OCI-LY1 (cell line): ENCODE measurements around the gene RNF169.

Experiments used
- H2AFZ ChIP-seq: fragments of 200-600 bp; sonication (generic), shearing (Covaris generic); 2 replicates; pipeline ENCODE4 v1.6.0; 2014; ENCODE audit warnings: antibody characterized with exemption, mild to moderate bottlenecking, low read length
- H3F3A ChIP-seq: fragments of 200-600 bp; sonication (generic), shearing (Covaris generic); 2 replicates; pipeline ENCODE4 v1.6.0; 2014; ENCODE audit warnings: mild to moderate bottlenecking, antibody characterized with exemption, low read length, moderate library complexity; ENCODE audit not compliant: insufficient read depth
- H3K27ac ChIP-seq: fragments of 200-600 bp; sonication (generic); 2 replicates; pipeline ENCODE4 v1.5.1; 2014; ENCODE audit warnings: low read length, mixed run types, mild to moderate bottlenecking, low read depth; ENCODE audit not compliant: poor library complexity, severe bottlenecking
- H3K27me3 ChIP-seq: fragments of 200-600 bp; sonication (generic); 2 replicates; pipeline ENCODE4 v1.6.0; 2014; ENCODE audit warnings: antibody characterized with exemption, mild to moderate bottlenecking, low read length, moderate library complexity; ENCODE audit not compliant: insufficient read depth
- H3K36me3 ChIP-seq: fragments of 200-600 bp; sonication (generic); 2 replicates; pipeline ENCODE4 v1.6.1; 2014; ENCODE audit warnings: mild to moderate bottlenecking, antibody characterized with exemption, low read length, moderate library complexity, mixed read lengths; ENCODE audit not compliant: insufficient read depth
- H3K4me1 ChIP-seq: fragments of 200-600 bp; sonication (generic); 2 replicates; pipeline ENCODE4 v1.5.1; 2014; ENCODE audit warnings: mild to moderate bottlenecking, low read length, moderate library complexity; ENCODE audit not compliant: insufficient read depth, severe bottlenecking
- H3K4me2 ChIP-seq: fragments of 200-600 bp; sonication (generic), shearing (Covaris generic); 2 replicates; pipeline ENCODE4 v1.6.1; 2014; ENCODE audit warnings: low read length
- H3K4me3 ChIP-seq: fragments of 200-600 bp; sonication (generic); 2 replicates; pipeline ENCODE4 v1.5.1; 2014; ENCODE audit warnings: low read length, low read depth, mild to moderate bottlenecking, mixed read lengths; ENCODE audit not compliant: poor library complexity, severe bottlenecking
- H3K79me2 ChIP-seq: fragments of 200-600 bp; shearing (Covaris generic); 2 replicates; pipeline ENCODE4 v1.6.1; 2016; ENCODE audit warnings: mixed run types, low read length, mixed read lengths; ENCODE audit not compliant: insufficient read depth
- H3K9ac ChIP-seq: fragments of 200-600 bp; sonication (generic), shearing (Covaris generic); 2 replicates; pipeline ENCODE4 v1.6.1; 2014; ENCODE audit warnings: mild to moderate bottlenecking, low read length, mixed read lengths
- H3K9me2 ChIP-seq: fragments of 200-600 bp; sonication (generic), shearing (Covaris generic); 2 replicates; pipeline ENCODE4 v1.6.1; 2014; ENCODE audit warnings: low read depth, mild to moderate bottlenecking, low read length, mixed read lengths
- H3K9me3 ChIP-seq: fragments of 200-600 bp; shearing (Covaris generic); 2 replicates; pipeline ENCODE4 v1.6.1; 2014; ENCODE audit warnings: low read length, mixed read lengths
- H4K20me1 ChIP-seq: fragments of 200-600 bp; sonication (generic), shearing (Covaris generic); 2 replicates; pipeline ENCODE4 v1.6.0; 2016; ENCODE audit warnings: mild to moderate bottlenecking, low read length; ENCODE audit not compliant: insufficient read depth
- CTCF ChIP-seq: fragments of 200-600 bp; sonication (generic), shearing (Covaris generic); IDR thresholded peaks from 2 replicates; pipeline ENCODE4 v1.5.1; 2017; ENCODE audit warnings: mild to moderate bottlenecking, antibody characterized with exemption, low read length, moderate library complexity, mixed read lengths
- EZH2 ChIP-seq: fragments of 200-600 bp; sonication (generic), shearing (Covaris generic); IDR thresholded peaks from 2 replicates; pipeline ENCODE4 v1.8.0; 2017; ENCODE audit warnings: borderline replicate concordance, mixed run types, mild to moderate bottlenecking, antibody characterized with exemption, low read length, moderate library complexity, mixed read lengths

Gene RNF169

GRCh38 chr11:74780248-74781005 lies 31.8 kb downstream of the RNF169 start:
- Histone ChIP-seq H3K4me1 (peaks cover 53% of the 10 kb centered on the region), H3K9me3 (no peaks in the 10 kb centered on the region), H3K36me3 (peaks cover 11% of the 10 kb centered on the region; the same call in 1 of the 2 replicates), H3K9me2 (no peaks in the 10 kb centered on the region), H3K27me3 (no peaks in the 10 kb centered on the region), H3K79me2 (peaks cover 65% of the 10 kb centered on the region), H3K9ac (no peak overlapping the region; the same call in 1 of the 2 replicates), H4K20me1 (no peaks in the 10 kb centered on the region), H3K4me3 (no peak overlapping the region), H3F3A (no peaks in the 10 kb centered on the region), H3K4me2 (no peak overlapping the region), H3K27ac (no peak overlapping the region), H2AFZ (no peak overlapping the region)
- TF ChIP-seq CTCF (no peak), EZH2 (no peak)

DNA sequence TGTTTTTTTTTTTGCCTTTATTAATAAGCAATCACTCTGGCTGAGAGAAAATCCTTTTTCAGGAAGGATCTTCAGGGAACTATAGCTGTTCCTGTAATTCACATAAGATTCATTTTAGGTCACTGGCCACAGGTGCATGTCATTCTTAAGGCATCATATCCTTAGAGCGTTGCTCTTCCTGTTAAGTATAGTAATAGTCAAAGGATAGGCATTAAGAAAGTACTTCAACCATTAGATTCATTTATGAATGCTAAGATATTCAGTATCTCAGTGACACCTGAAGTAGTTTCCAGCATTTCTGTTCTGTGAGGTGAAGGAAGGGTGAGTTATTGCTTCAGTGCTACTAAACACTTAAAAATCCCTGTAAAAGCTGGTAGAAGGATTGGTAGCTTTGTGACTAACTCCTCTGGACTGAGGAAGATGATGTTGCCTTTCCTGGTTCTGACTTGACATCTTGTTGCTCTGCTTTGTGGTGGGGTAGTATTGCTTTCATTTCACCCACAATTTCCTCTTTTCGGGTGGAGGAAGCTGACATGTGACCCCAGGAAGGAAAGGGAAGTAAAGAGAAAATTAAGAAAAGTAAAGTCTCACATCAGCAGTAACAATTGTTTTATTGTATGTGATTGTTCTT lies 34.7 kb downstream of the RNF169 start:
- peak overlapping the region; percentile 11; the same call in 1 of the 2 replicates for H3K9ac ChIP-seq
- no peaks in the 10 kb centered on the region for H3F3A ChIP-seq
- peaks cover 61% of the 10 kb centered on the region for H3K79me2 ChIP-seq
- no peak overlapping the region for H2AFZ ChIP-seq
- H3K27ac ChIP-seq = peak overlapping the region; percentile 82
- no peaks in the 10 kb centered on the region for H3K27me3 ChIP-seq
- no peak for TF ChIP-seq EZH2
- no peak for TF ChIP-seq CTCF
- H3K9me3 ChIP-seq = no peaks in the 10 kb centered on the region
- H3K9me2 ChIP-seq = no peaks in the 10 kb centered on the region
- no peaks in the 10 kb centered on the region for H4K20me1 ChIP-seq
- peaks cover 53% of the 10 kb centered on the region for H3K4me1 ChIP-seq
- peak overlapping the region; percentile 58 for H3K4me2 ChIP-seq
- H3K4me3 ChIP-seq = peak overlapping the region; percentile 35
- peaks cover 16% of the 10 kb centered on the region for H3K36me3 ChIP-seq

GRCh38 chr11:74784234-74784633 lies 35.6 kb downstream of the RNF169 start:
- H2AFZ ChIP-seq = no peak overlapping the region
- H4K20me1 ChIP-seq = no peaks in the 10 kb centered on the region
- peak overlapping the region; percentile 82 for H3K27ac ChIP-seq
- H3K36me3 ChIP-seq = peaks cover 25% of the 10 kb centered on the region
- TF ChIP-seq EZH2 = no peak
- TF ChIP-seq CTCF = no peak
- no peak overlapping the region; the same call in 1 of the 2 replicates for H3K9ac ChIP-seq
- peak overlapping the region; percentile 58 for H3K4me2 ChIP-seq
- no peaks in the 10 kb centered on the region for H3K9me3 ChIP-seq
- no peaks in the 10 kb centered on the region for H3K9me2 ChIP-seq
- H3K4me1 ChIP-seq = peaks cover 48% of the 10 kb centered on the region
- no peak overlapping the region for H3K4me3 ChIP-seq
- peaks cover 53% of the 10 kb centered on the region for H3K79me2 ChIP-seq
- no peaks in the 10 kb centered on the region for H3K27me3 ChIP-seq
- H3F3A ChIP-seq = no peaks in the 10 kb centered on the region
